Stimulated activated CD4-positive, alpha-beta T cell treated with anti-CD3 and anti-CD28 coated beads, TNF-alpha, amount 100 ng/mL, for 1 hour (primary cell): ENCODE measurements around the gene CCDC33.
"Not testable (repeated sequence)": the region's sequence is repeated elsewhere in the genome, so short reads cannot be mapped to it uniquely, and the experiment has no call there.

Experiments
- DNase-seq, 3 donors: peaks; one replicate each; pipeline ENCODE4 v3.0.0-alpha.2; 2020; ENCODE audit warnings: low read depth in 3 of 3, low spot score in 1 of 3

The CCDC33 gene

GRCh38 chr15:74356050-74356449 is 119.9 kb downstream of the CCDC33 start:
- DNase-seq, result not testable (repeated sequence)

DNA sequence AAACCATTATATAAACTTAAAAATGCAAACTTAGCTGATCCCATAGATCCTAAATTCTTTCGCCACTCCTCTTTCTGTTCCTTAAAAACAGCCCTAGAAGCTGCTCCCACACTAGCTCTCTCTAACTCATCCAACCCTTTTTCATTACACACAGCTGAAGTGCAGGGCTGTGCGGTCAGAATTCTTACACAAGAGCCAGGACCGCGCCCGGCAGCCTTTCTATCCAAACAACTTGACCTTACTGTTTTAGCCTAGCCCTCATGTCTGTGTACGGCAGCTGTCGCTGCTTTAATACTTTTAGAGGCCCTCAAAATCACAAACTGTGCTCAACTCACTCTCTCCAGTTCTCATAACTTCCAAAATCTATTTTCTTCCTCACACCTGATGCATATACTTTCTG is 121.4 kb downstream of the CCDC33 start:
- not testable (repeated sequence) for DNase-seq

DNA sequence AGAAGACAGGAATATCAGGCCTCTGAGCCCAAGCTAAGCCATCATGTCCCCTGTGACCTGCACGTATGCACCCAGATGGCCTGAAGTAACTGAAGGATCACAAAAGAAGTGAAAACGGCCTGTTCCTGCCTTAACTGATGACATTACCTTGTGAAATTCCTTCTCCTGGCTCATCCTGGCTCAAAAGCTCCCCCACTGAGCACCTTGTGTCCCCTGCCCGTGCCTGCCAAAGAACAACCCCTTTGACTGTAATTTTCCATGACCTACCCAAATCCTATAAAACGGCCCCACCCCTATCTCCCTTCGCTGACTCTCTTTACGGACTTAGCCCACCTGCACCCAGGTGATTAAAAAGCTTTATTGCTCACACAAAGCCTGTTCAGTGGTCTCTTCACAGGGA is 123.2 kb downstream of the CCDC33 start:
- DNase-seq, result not testable (repeated sequence)

DNA sequence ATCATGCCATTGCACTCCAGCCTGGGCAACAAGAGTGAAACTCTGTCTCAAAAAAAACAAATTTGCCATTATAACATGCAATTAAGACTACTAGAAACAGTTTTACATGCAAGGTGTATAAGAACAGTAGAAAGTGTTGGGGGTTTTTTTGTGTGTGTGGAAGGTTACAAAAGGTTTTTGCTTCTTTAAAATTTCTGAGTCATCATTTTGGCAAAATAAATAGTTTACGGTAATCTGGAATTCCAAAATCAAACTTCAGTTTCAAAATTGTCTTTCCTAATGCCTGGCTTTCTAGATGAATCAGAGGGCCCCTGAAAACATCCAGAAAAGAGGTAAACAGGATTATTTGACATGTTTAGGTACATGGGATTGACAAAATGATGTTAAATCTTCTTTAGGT is 124.7 kb downstream of the CCDC33 start:
- DNase-seq, result not testable (repeated sequence)

DNA sequence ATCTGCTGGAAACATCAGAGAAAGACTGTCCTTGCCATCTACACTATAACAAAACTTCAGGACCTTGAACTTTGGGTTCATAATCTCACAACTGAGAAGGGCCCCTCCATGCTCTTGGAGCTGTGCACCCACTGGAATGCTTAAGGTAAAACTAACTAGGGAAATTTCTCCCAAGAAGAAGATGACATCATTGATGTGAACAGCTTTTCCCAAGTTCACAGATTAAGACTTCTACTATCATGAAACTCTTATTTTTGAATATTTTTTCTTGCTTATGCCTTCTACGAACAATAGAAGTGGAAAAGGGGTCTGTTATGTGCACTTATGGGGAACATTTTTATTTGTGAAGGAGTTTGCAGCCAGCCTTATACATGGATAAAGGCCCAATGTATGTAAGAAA is 126.4 kb downstream of the CCDC33 start:
- no peak for DNase-seq

GRCh38 chr15:74364936-74365597 is 128.9 kb downstream of the CCDC33 start:
- DNase-seq, result no peak

GRCh38 chr15:74365598-74366445 is 129.7 kb downstream of the CCDC33 start:
- no peak for DNase-seq

GRCh38 chr15:74367296-74367854 is 131.2 kb downstream of the CCDC33 start, which contains the start of gene CYP11A1:
CYP11A1 (minus strand) TSS chr15:74367646; CDS start chr15:74367585, 61 bp downstream.
- no peak for DNase-seq

DNA sequence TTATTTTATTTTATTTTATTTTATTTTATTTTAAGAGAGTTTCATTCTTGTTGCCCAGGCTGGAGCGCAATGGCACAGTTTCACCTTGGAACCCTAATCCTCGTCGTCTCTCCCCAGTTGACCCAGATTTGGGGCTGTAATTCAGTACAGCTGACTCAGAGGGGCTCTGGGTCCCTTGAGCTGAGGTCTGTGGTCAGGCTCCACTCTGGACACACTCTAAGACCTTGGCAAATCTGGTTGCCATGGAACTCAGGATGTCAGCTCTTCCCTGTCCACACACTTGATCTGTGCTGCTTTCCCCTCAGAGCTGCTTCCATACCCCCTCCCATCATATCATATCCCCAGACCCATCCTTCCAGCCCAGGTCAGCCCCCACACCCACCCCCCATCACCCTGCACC is 132.0 kb downstream of the CCDC33 start:
- DNase-seq, result no peak

DNA sequence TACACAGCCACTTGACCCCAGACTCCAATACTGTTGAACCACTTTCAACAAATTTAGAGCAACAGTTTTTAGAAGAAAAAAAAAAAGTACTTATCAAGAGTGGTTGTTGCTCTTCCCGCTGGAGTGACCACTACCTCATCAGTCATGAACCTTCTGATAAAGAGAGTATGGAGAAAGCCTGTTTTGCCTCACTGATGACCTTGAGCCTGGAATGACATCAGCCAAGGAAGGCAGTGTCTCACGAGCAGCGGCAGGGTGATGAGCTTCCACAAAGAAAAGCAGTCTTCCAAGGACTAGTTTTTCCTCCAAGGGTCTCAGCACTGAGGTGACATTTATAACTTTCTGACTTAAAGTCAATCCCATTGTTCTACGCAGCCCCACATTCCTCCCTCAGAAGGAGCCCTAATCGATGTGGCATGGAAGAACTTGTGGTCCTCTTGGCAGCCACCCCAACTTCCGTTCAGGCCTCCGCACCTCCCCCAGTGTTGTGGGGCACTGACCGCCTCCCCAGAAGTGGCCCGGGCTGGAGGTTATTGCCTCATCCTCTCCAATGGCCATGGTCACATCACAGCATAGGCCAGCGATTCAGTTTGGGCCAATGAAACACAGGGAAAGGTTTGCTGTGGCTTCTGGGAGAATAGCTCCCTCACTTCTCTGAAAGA is 133.1 kb downstream of the CCDC33 start:
- DNase-seq, result no peak

- DNase-seq, result no peak
Measured at GRCh38 chr15:74369756-74370155, 133.6 kb downstream of the CCDC33 start.

DNA sequence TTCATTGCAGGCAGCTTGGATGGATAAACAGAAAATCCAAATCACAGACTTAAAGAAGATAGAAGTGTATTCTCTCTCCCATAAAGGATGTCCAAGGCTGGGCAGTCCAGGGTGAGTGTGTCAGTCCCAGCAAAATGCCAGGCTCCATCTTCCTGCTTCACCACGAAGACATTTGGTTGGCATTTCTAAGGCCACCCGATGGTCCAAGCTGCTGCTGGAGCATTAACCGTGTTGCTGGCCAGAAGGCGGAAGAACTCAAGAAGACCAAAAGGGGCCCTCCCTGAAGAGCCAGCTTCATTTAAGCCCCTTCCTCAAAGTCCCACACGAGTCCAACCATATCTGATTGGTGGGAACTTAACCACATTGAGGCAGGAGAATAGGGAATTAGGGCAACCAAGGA is 134.3 kb downstream of the CCDC33 start:
- DNase-seq, result no peak

DNA sequence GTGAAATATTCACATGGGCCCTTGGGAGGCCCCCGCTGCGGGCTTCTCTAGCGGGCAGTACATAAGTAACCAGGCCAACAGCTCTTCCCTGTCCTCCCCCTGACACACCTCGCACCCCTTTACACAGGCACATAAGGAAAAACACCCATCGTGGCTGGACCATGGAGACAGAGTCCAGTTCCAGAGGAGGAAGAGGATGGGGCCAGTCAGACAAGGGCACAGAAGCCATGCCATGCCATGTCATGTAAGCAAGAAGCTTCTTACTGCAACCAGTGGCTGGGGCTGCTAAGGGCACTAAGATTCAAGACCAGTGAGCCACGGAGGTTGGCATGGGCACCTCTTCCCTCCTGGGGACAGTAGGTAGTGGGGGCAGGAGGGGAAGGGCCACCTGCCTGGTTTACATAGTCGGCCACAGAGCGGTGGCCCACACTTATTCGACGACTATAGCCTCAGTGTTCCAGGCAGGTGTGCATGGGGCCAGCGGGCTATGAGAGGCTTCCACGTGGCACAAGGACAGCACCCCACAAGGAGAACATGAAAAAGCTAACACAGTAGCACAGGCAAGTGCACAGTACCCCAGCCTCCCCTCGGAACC is 137.0 kb downstream of the CCDC33 start:
- no peak for DNase-seq

DNA sequence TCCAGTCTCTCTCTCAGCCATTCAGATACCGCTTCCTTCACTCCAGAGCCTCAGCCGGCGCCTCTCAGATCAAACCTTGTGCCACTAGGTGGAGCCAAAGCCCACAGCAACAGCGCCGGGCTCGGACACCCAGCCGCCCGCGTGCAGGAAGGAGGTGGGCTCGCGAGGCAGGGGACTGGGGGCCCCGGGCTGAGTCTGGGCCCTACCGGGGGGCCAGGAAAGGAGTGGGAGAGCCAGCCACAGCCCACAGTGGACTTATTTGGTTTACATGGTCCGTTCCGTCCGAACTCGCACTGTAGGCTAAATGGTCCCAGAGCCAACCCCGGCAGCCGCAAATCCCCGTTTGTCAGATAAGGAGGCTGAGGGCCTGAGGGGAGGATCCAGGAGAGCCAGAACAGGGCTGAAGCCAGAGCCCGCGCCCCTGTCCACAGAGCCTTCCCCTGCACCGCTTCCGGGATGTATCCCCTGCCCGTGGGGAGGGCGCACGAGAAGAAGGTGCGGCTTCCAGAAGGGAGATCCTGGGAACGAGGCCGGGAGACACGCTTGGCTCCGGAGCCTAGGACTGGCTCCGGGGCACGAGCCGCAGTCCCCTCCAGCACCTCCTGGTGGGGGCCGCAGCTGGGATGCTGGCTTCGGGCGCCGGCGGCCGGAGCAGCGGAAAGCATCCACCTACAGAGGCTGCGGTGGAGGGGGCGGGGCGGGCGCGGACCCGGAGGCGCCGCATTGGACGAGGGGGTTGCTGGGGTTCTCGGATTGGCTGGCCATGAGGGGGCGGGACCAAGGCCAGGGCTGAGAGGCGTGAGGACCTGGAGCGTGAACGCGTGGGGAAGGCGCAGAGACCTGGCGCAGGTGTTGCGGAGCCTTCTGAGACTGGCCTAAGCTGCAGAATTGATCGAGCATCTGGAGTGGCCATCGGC is 137.9 kb downstream of the CCDC33 start:
- peak; percentile 86 to 93 (median 86) for DNase-seq

GRCh38 chr15:74374648-74375302 is 138.6 kb downstream of the CCDC33 start:
- no peak for DNase-seq

DNA sequence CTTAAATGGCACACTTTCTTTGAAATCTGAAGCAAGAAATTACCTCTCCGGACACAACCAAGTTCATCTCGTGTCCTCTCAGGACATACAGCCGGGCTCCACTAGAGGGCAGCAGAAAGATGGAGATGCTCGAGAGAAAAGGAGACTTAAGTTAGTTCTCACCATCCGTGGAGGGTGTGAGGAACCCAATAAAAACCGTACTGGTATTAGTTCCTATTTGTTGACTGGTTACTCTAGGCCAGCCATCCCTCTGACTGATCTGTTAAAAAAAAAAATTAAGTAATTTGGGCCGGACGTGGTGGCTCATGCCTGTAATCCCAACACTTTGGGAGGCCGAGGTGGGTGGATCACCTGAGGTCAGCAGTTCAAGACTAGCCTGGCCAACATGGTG is 139.2 kb downstream of the CCDC33 start:
- DNase-seq, result peak; percentile 56 to 76 (median 61)

GRCh38 chr15:74376226-74376625 is 140.1 kb downstream of the CCDC33 start:
- no peak for DNase-seq

GRCh38 chr15:74376825-74377581 is 140.9 kb downstream of the CCDC33 start:
- no peak for DNase-seq
